ENCODE data around the gene AMZ1.
"Not testable (repeated sequence)": the region's sequence is repeated elsewhere in the genome, so short reads cannot be mapped to it uniquely, and the experiment has no call there.

Gene AMZ1

DNA sequence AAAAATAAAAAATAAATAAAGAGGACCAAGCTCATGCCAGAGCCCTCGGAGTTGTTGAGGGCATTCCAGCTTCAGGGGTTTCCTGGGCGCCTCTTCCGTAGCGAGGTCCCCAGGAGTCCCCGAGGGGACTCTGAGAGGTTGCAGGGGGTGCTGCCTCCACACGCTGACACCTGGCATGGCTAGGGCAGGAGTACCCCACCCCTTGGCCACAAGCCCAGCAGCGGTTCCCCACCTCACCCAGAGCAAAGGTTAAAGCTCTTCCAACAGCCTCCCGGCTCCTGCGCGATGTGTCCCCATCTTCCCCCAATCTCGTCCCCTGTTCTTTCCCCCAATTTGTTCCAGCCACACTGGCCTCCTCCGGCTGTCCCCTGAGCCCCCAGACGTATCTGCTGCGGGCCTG, 4.5 kb downstream of the AMZ1 start:
- DNase-seq = no peak

DNA sequence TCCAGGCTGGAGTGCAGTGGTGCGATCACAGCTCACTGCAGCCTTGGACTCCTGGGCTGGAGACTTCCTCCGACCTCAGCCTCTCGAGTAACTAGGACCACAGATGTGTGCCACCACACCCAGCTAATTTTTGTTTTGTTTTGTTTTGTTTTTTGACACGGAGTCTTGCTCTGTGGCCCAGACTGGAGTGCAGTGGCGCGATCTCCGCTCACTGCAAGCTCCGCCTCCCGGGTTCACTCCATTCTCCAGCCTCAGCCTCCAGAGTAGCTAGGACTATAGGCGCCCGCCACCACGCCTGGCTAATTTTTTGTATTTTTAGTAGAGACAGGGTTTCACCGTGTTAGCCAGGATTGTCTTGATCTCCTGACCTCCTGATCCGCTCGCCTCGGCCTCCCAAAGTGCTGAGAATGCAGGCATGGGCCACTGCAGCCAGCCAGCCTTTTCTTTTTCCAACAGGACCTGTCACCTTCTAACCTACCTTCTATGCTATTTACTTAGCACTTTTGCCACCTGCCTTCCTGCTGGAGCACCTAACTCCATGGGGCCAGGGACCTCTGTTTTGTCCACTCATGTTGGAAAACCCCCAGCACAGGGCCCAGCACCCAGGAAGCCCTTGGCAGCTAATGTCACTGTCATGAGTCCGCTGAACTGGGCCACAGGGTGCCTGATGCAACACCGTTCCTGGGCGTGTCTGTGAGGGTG, 5.6 kb downstream of the AMZ1 start:
- DNase-seq = not testable (repeated sequence)

DNA sequence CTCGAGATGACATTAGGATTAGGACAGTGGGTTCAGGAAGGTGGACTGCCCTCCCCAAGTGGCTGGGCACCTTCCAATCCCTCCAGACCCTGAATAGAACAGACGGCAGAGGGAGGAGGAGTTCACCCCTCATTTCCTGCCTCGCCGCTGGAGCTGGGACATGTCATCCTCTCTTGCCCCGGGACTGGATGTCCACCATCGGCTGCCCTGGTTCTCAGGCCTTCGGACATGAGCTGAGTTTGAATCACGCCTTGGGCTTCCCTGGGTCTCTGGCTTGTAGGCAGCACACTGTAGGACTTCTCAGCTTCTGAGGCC, 6.1 kb downstream of the AMZ1 start:
- DNase-seq = not testable (repeated sequence)

DNA sequence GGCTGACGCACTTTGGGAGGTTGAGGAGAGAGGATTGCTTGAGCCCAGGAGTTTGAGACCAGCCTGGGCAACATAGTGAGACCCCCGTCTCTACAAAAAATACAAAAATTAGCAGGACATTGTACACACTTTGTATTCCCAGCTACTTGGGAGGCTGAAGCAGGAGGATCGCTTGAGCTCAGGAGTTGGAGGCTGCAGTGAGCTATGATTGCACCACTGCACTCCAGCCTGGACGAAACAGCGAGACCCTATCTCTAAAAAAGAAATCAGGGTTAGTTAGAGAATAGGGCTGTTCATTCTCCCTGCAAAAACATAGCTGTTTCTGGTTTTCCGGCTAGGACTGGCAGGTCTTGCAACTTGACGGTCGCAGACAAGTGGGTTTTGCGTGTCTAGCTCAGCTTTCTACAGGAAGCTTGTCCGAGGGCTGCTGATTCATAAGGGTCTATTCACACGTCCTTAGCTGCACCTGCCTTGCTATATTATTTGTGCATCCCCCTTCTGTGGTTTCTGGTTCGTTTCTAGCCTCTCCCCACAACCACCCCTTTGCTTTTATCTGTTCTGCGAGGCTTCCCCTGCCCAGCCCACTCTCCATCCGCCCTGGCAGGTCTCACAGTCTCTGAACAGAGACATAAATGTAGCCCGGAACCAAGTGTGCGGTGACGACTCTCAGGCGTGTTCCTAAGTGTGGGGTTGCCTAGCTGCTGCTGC, 10.7 kb downstream of the AMZ1 start:
- DNase-seq = no peak

DNA sequence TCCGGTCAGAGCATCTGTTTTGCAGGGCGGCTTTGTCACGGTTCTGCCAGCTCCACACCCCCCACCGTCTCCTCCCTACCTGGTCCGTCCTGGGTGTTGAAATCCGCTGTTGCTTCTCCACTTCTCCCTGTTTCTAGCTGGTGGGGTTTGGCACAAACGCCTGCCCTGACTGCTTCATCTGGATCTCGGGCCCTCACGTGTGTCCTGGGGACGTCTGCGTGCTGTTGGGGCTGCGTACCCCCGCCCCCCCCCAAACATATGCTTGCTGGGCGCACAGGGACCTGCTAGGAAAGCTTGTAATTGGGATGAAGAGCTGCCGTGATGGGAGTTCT, 11.3 kb downstream of the AMZ1 start:
- no peak for DNase-seq

DNA sequence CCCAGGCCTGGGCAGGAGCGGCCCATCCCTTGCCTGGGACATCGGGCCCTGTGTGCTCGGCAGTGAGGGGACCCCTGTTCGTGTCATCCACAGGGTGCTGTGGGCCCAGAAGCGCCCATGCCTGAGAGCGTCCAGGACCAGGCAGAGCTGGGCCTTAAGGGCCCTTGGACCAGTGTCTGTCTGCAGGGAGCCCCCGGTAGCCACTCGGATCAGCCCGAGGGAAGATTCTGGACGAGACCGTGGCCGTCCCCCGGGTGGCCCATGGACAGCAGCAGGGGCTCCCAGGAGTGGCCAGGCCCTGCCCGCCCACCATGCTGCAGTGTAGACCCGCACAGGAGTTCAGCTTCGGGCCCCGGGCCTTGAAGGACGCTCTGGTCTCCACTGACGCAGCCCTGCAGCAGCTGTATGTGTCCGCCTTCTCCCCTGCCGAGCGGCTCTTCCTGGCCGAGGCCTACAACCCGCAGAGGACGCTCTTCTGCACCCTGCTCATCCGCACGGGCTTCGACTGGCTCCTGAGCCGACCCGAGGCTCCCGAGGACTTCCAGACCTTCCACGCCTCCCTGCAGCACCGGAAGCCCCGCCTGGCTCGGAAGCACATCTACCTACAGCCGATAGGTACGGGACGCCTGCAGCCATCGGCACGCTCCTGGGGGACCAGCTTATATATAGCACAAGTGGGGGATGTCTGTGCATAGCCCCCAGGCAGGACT, 12.3 kb downstream of the AMZ1 start:
- no peak for DNase-seq

DNA sequence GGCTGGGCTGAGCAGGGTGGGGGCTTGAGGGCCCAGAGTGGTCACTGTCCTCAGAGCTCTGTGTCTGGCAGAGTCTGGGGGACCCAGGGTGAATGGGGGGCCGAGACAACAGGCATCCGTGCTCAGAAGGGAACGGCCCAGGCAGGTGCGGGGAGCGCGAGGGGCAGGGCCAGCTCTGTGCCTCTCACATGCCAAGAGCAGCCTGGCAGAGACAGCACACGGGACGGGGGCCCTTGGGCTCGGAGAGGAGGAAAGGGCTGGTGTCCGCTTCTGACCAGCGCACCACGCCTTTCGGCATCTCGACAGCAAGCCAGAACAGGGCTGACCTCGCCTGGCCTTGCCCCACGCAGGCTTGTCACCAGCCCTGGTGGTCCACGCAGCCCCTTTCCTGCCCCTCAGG, 13.4 kb downstream of the AMZ1 start:
- DNase-seq = no peak

DNA sequence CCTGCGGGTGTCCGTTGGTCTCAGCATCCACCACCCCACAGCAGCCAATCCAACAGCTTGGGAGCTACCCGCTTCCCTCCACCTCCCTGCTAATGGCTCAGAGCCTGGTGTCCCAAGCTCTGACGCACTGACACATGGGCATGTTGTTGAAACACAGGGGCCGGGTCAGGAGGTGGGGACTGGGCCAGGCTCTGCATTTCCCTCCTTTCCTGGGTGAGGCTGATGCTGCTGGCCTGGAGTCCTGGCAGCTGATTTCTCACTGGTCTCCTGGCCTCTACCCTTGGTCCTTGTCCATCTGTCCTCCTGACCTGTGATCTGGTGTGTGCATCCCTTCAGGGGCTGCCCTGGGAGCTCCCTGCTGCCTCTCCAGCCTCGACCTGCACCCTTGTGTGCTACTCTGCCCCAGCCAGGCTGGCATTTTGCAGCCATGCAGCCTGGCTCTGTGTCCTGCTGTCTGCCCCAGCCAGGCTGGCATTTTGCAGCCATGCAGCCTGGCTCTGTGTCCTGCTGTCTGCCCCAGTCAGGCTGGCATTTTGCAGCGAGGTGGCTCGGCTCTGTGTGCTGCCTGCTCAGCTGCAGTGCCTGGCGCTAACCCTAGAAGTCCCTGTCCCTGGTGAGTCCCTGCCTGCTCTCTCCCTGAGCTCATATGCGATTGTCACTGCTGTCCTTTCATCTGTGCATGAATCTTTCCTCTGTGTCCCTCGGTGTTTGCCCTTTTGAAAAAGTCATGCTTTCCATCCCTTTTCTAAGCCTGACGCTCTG, 14.0 kb downstream of the AMZ1 start:
- DNase-seq = no peak

DNA sequence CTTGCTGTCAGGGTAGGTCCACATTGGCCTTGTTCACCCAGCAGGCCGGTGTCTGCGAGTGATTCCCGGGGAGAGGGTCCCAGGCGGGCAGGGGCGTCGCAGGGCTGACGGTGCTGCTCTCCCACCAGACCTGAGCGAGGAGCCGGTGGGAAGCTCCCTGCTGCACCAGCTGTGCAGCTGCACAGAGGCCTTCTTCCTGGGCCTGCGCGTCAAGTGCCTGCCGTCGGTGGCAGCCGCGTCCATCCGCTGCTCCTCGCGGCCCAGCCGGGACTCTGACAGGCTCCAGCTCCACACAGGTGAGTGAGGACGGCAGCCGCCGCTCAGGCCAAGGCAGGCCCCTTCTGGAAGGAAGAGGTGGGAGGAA, 14.6 kb downstream of the AMZ1 start:
- no peak for DNase-seq

DNA sequence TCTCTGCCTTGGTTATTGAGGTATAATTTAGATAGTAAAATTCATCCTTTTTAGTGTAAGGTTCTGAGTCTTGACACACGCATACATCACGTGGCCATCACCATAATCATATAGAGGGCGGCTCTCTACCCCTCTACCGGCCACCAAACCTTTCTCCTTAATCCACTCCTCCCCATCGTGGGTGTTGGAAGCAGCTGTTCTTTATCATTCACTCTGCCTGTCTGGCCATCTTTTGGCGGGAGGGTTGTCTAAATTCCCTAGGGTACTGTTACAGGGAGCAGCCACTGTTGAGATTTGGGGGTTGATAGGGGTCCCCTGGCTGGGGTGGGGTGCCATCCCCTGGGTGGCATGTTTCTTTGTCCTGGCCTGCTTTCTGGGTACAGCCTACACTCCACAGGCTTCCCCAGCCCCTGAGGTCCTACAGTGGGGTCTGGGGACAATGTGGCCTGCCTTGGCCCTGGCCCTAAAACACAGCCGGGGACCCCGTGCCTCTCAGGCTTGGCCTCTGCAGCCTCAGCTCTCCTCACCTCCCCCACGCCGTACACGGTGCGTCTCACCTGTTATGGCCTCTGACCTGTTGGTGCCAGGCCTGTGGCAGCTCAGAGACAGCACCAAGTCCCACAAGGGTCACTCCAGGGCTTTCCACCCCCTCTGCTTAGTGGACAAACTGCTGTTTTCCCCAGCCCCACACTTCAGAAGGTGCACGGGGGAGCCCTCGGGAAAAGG, 17.5 kb downstream of the AMZ1 start:
- no peak for DNase-seq

DNA sequence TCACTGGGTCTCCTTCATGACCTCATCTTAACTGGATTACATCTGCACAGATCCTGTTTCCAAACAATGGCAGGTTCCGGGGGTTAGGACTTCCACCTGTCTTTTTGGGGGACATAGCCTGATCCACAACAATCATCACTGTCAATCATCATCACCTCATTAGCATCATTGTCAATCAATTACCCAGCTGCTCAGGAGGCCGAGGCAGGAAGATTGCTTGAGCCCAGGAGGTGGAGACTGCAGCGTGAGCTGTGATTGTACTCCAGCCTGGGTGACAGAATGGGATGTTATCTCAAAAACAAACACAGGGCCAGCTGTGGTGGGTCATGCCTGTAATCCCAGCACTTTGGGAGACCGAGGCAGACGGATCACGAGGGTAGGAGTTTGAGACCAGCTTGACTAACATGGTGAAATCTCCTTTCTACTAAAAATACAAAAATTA, 18.7 kb downstream of the AMZ1 start:
- DNase-seq = no peak

DNA sequence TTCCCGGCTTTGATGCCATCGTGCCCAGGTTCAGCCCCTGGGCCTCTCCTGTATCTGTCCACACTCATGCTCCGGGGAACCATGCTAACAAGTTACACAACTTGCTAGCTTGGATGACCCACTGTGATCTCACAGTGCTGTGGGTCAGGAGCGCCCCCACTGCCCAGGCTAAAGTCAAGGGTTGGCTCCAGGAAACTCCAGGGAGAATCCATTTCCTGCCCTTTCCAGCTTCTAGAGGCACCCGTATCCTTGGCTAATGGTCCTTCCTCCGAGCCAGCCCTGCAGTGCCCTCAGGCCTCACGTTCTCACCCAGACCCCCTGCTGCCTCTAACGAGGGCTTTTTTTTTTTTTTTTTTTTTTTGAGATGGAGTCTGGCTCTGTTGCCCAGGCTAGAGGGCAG, 19.5 kb downstream of the AMZ1 start:
- DNase-seq = no peak

DNA sequence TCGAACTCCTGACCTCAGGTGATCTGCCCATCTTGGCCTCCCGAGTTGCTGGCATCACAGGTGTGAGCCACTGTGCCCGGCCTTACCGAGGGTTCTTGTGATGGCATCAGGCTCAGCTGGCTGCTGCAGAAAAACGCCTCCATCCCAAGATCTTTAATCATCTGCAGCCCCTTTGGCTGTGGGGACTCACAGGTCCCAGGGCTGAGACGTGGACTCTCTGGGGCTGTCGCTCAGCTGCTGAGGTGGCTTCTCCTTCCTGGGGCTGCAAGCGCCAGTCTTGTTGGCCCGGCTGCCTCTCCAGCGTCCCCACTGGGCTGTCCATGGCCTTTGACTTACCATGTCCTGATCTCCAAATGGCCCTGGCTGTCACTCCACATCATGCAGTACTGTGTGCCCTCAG, 20.0 kb downstream of the AMZ1 start:
- no peak for DNase-seq

DNA sequence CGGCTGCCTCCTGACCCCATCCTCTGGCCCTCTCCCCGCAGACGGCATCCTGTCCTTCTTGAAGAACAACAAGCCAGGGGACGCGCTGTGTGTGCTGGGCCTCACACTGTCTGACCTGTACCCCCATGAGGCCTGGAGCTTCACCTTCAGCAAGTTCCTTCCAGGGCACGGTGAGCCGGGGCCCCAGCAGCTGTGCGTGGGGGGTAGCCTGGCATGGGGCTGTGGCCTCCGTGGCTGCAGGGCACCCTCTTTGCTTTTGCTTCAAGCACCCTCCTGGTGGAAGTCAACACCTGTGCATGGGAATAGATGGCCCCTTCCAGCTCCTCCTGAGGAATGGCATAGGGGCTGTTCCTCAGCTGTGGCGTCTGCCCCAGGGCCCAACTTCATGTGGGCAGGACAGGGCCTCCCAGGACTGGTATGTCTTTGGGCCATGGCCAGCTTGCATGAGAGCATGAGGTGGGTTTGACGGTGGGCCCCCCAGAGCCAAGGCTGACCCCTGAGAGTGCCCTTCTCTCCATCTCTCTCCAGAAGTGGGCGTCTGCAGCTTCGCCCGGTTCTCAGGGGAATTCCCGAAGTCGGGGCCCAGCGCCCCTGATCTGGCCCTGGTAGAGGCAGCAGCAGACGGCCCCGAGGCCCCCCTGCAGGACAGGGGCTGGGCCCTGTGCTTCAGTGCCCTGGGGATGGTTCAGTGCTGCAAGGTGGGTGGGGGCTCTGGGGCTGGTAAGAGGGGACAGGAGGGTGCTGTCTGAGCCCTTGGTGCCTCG, 20.7 kb downstream of the AMZ1 start:
- DNase-seq = no peak

DNA sequence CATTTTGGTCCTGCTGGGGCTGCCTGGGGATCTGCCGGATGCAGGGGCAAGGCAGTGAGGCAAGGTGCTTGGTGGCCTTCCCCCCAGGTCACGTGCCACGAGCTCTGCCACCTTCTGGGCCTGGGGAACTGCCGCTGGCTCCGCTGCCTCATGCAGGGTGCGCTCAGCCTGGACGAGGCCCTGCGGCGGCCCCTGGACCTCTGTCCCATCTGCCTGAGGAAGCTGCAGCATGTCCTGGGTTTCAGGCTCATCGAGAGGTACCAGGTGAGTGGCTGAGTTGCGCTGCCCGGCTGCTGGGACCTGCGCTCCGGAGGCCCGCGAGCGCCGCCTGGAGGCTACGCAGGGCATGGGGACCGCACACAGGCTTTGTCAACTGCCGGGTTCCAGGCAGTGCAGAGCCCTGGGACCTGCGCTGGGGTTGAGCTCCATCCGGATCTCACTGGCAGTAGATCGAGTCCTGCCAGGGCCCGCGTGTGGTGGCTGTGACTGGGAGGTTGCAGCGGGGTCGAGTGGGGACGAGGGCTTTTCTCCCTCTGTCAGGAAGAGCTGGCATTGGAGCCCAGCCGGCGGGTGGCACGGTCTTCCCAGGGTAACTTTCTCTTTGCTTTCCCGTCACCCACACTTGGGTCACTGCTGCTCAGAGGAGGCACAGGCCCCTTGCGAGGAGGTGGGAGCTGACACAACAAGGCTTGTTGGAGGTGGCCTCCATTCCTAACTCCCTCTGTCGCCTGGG, 21.7 kb downstream of the AMZ1 start:
- DNase-seq = no peak

DNA sequence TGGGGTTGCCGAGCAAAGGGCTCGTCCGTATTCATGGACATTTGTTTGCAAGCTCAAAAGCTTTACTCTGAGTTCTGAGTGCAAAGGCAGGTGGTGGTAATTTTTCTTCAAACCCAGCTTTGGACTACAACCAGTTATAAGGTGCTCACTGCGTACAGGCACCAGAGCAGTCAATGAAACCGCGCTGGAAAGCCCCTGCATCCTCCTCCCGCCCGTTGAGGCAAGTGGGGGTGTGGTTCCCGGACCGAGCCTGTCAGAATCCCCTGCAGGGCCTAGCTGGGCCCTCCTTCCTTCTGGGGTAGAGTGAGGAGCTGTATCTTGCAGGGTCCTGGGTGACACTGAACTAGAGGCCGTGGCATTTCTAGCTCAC, 22.3 kb downstream of the AMZ1 start:
- DNase-seq = no peak

DNA sequence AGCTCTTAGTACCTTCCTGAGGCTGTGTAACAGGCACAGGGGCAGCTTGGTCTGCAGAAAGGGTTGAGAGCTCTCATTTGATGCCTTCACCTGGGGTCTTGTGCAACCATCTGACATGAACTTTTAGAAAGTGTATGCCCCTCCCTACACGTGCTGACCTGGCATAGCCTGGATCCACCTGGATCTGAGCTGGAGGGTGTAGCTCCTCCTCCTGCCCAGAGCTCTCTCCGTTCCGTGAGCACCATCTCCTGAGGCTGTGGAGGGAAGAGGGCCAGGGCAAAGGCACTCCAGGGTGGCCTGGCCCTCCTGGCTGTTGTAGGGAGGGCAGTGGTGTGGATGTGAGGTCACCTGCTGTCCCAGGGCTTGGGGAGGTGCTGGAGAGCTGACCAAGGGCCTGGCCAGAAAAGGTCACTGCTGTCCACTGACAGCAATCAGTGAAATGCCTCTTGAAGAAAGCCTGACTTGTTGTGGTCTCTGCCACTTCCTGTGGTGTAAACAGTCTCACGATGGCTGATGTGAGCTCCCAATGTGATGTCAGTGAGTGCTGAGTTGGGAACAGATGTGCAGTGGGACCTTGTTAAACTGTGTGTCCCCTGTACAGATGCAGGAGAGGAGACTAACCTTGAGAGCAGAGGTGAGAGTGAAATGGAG, 23.0 kb downstream of the AMZ1 start:
- no peak for DNase-seq

DNA sequence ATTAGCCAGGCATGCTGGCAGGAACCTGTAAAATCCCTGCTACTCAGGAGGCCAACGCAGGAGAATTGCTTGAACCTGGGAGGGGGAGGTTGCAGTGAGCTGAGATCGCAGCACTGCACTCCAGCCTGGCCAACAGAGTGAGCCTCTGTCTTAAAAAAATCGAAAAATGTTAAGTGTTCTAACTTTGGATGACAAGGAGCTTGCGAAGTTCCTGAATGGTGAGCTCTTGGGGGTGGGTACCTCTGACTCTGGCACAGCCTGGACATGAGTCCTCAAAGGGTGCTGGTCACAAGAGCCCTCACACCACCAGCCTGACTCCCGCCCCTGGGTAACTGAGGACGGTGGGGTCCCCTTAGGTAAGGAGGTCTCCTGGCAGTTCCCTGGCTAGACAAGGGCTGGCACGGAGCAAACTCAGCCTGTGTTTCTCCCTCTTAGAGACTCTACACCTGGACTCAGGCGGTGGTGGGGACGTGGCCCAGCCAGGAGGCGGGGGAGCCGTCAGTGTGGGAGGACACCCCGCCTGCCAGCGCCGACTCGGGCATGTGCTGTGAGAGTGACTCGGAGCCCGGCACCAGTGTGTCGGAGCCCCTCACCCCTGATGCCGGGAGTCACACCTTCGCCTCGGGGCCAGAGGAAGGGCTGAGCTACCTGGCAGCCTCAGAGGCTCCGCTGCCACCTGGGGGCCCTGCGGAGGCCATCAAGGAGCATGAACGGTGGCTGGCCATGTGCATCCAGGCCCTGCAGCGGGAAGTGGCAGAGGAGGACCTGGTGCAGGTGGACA, 24.1 kb downstream of the AMZ1 start:
- no peak for DNase-seq

DNA sequence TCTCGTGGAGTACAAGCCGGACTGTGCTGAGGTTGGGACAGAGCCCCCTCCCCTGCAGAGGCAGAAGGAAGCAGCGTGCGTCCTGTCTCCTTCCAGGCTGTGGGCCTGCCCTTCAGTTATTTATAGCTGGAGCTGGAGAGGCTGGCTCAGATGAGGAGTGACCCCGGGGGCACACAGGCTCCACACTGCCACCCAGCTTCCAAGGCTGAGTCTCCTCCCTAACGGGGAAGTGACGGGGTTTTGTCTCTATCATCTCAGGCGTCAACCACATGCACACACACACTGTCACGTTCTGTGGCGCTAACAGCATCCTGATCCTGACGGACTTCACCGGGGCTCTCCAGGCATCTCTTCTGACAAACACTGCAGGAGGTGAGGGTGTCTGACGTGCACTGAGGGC, 25.4 kb downstream of the AMZ1 start:
- no peak for DNase-seq

DNA sequence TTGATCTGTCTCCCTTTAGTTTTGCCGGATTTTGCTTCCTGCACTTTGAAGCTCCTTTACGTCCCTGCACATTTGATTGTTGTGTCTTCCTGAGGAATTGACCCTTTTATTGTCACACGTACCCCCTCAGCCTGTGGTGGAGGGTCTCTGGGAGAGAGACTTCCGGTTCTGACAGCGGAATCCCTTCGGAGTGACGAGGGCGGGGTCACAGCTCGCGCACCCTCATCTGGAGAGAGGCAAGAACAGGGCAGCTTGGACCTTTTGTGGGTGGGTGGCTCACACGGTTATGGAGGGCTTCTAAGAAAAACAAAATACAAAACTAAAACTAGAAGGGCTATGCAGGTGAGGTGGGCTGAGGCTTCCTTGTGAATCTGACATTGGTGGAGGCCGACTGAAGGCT, 26.0 kb downstream of the AMZ1 start:
- DNase-seq = no peak

Data from T1000 (cell line).